GM18517 (cell line): Measurements from ENCODE around the gene STK11IP.

Experiments used
- ATAC-seq: cut with Tn5 transposase; IDR thresholded peaks from one replicate; pipeline ENCODE4 v1.9.1; 2021; ENCODE audit warnings: mild to moderate bottlenecking, moderate library complexity; ENCODE audit not compliant: unreplicated experiment

The STK11IP gene

DNA sequence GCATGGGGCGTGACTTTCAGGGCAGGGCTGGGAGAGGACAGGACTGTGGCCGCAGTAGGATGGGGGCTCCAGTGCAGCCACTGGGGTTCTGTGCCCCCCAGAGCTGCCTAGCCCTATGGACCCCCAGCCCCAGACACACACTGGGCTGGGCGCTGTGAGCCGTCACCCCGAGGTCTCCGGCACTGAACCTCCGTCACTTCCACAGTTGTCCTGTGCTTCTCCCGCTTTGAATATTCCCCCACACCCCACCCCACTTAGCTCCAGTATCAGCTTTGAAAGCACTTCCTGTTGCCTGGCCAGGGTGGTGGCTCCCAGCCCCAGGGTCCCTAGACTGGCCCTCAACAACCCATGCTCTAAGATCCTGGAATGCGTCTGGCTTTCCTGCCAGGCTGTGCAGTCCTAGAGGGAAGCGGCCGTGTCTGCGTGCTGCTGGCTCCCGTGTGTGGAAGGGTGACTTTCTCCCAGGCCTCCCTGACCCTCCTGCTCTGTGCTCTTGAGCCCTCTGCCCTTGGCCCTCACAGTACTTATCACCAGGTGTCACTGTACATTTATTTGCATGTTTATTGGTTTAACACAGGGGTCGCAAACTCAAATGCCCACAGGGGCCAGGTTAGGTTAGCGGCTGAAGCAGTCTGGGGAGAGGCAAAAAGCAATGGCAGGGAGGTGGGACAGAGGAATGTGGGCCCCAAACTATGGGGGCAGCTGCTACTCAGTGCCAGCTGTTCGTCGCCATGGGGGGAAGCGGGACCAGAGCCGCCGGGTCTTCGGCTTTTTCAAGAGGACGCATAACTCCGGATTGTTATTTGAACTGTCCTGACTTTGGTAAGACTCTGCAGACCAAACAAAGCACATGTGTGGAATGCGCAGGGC, 36.2 kb upstream of the STK11IP start:
- ATAC-seq = no peak

- no peak for ATAC-seq
These were observed 35.3 kb upstream of the STK11IP start for GRCh38 chr2:219562049-219563020.

- no peak for ATAC-seq
These were observed 34.3 kb upstream of the STK11IP start for GRCh38 chr2:219563271-219563928.

- ATAC-seq = no peak
These were observed 32.3 kb upstream of the STK11IP start for GRCh38 chr2:219565130-219566080.

DNA sequence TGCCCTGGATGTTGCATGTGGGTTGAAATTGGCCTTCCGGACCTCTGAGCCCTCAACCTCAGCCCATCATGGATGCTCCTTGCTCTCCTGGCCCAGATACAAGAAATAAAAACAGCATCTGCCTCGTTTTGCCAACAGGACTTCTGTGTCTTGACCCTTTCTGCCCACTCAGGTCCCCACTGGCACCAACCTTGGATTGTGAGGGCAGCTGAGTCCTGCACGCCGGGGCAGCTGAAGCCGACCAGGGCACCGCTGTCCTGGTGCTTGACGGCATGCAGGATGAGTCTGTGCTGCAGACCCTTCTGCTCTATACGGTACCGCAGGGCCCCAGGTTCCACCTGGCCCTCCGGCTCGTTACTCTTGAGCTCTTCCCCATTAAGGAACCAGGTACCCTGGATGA, 31.0 kb upstream of the STK11IP start:
- ATAC-seq = no peak

DNA sequence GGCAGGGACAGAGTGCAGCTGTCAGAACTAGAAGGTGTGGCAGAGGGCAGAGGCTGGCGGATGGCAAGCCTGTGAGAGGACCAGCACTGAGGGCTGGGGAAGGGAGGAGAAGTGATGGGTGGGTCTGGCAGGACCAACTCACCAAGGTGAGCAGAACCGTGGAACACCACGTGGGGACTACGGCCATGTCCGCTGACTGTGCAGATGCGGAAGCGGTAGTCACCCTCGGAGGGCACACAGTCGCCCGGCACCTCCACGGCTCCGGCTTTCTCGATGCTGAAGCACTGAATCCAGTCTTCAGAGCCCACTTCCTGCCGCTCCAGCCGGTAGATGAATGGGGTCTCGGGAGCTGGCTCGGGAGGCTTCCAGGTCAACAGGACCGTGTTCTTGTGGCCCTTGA, 30.5 kb upstream of the STK11IP start:
- ATAC-seq = no peak

GRCh38 chr2:219567791-219568361, 29.8 kb upstream of the STK11IP start:
- no peak for ATAC-seq

GRCh38 chr2:219569041-219569440, 28.6 kb upstream of the STK11IP start:
- no peak for ATAC-seq

- no peak for ATAC-seq
These were observed 28.0 kb upstream of the STK11IP start for GRCh38 chr2:219569635-219570034.

- no peak for ATAC-seq
These were observed 27.3 kb upstream of the STK11IP start for GRCh38 chr2:219570194-219570923.

- no peak for ATAC-seq
These were observed 26.7 kb upstream of the STK11IP start for GRCh38 chr2:219570924-219571310.

GRCh38 chr2:219571311-219572236, 26.1 kb upstream of the STK11IP start, which contains the start of gene OBSL1:
TSS of gene OBSL1 (minus strand) at chr2:219571539. CDS start at chr2:219571232, 307 bp downstream.
- no peak for ATAC-seq

DNA sequence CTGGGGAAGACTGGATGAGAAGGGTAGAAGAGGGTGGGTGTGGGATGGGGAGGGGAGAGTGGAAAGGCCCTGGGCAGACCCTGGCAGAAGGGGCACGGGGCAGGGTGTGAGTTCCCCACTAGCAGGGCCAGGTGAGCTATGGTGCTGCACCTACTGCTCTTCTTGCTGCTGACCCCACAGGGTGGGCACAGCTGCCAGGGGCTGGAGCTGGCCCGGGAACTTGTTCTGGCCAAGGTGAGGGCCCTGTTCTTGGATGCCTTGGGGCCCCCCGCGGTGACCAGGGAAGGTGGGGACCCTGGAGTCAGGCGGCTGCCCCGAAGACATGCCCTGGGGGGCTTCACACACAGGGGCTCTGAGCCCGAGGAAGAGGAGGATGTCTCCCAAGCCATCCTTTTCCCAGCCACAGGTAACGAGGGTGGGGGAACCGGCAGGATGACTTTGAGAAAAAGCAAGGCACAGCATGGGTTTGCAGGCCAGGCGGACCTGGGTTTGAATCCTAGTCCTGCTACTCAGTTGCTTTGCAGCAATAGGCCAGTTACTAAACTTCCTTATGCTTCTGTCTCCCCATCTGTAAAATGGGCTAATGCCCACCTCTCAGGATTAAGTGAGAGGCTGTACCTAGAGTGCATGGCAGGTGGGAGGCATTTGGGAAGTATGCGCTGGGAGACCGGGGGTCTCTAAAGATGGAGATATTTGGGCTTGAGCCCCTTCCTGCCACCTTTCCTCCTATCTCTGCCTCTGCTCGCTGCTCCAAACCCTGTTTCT, 25.2 kb upstream of the STK11IP start, which contains the start of gene INHA:
Gene INHA (plus strand): TSS at position 74 of the 765 bp plus-strand sequence. CDS start 65 bp downstream, at position 139.
- ATAC-seq = no peak

DNA sequence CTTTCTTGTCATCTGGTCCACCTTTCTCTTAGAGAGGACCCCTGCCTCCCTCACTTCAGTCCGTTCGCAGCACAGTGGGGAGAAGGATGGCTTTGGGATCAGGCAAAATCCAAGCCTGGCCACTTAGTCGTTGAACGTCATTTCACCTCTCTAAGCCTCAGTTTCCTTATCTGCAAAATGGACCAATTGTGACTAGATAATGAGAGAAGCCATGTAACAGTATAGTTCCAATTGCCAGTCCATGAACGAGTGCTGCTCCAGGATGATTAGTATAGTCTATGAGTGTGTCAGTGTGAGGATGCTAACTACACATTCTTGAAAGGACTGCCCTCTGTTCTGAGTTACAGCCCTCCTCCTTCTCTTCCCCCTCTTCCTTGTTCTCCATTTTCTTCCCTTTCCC, 24.5 kb upstream of the STK11IP start:
- no peak for ATAC-seq

DNA sequence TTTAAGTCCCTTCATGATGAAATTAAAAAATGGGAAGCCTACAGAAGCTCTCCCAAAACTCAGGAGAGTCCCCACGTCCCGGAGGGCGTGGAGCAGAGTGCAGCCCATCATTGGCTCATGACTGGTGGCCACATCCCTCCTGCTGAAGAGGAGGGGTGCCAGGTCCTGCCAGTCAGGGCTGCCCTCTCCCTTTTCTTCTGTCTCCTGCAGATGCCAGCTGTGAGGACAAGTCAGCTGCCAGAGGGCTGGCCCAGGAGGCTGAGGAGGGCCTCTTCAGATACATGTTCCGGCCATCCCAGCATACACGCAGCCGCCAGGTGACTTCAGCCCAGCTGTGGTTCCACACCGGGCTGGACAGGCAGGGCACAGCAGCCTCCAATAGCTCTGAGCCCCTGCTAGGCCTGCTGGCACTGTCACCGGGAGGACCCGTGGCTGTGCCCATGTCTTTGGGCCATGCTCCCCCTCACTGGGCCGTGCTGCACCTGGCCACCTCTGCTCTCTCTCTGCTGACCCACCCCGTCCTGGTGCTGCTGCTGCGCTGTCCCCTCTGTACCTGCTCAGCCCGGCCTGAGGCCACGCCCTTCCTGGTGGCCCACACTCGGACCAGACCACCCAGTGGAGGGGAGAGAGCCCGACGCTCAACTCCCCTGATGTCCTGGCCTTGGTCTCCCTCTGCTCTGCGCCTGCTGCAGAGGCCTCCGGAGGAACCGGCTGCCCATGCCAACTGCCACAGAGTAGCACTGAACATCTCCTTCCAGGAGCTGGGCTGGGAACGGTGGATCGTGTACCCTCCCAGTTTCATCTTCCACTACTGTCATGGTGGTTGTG, 23.0 kb upstream of the STK11IP start:
- ATAC-seq = no peak
